ENCODE measurements around the gene DPH6.
"Not testable (repeated sequence)": the region's sequence is repeated elsewhere in the genome, so short reads cannot be mapped to it uniquely, and the experiment has no call there.

Gene DPH6

DNA sequence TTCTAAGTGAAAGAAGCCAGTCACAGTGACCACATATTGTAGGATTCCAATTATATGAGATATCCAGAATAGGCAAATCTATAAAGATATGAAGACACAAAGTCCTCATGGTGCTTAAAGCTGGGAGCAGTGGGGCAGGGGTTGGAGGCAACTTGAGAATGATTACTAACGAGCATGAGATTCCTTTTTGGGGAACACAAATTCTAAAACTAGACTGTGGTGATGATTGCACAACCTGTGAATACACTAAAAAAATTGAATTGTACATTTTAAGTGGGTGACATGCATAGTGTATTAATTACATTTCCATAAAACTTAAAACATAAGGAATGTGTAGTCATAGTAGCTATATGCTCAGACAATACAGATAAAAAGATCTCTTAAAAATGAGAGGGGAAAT, 103.2 kb downstream of the DPH6 start:
- TF ChIP-seq, protein P1, sequence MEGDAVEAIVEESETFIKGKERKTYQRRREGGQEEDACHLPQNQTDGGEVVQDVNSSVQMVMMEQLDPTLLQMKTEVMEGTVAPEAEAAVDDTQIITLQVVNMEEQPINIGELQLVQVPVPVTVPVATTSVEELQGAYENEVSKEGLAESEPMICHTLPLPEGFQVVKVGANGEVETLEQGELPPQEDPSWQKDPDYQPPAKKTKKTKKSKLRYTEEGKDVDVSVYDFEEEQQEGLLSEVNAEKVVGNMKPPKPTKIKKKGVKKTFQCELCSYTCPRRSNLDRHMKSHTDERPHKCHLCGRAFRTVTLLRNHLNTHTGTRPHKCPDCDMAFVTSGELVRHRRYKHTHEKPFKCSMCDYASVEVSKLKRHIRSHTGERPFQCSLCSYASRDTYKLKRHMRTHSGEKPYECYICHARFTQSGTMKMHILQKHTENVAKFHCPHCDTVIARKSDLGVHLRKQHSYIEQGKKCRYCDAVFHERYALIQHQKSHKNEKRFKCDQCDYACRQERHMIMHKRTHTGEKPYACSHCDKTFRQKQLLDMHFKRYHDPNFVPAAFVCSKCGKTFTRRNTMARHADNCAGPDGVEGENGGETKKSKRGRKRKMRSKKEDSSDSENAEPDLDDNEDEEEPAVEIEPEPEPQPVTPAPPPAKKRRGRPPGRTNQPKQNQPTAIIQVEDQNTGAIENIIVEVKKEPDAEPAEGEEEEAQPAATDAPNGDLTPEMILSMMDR (IDR thresholded peaks at IDR 0.05; ENCODE audit: low read depth, low read length, missing control alignments): no peak
- Histone ChIP-seq H3K27me3 (replicated peaks) (no peaks in the 10 kb centered on the region), H3K36me3 (replicated peaks) (no peaks in the 10 kb centered on the region), H3K4me3 (ENCODE audit: low read depth, low read length) (no peak overlapping the region), H3K27ac (no peak overlapping the region)
- DNase-seq: no peak
- in situ Hi-C loops (cut with HindIII; ENCODE audit: low pct_ligation_motif_present, low sequenced_read_pairs): no loop called here

DNA sequence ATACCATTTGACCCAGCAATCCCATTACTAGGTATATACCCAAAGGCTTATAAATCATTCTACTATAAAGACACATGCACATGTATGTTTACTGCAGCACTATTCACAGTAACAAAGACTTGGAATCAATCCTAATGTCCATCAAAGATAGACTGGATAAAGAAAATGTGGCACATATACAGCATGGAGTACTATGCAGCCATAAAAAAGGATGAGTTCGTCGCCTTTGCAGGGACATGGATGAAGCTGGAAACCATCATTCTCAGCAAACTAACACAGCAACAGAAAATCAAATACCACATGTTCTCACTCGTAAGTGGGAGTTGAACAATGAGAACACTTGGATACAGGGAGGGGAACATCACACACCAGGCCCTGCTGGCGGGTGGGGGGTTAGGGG, 104.7 kb downstream of the DPH6 start:
- DNase-seq; in situ Hi-C loops (cut with HindIII; ENCODE audit: low pct_ligation_motif_present, low sequenced_read_pairs); H3K4me3 ChIP-seq (ENCODE audit: low read depth, low read length); H3K27me3 ChIP-seq (replicated peaks); H3K27ac ChIP-seq; H3K36me3 ChIP-seq (replicated peaks): not testable (repeated sequence)

DNA sequence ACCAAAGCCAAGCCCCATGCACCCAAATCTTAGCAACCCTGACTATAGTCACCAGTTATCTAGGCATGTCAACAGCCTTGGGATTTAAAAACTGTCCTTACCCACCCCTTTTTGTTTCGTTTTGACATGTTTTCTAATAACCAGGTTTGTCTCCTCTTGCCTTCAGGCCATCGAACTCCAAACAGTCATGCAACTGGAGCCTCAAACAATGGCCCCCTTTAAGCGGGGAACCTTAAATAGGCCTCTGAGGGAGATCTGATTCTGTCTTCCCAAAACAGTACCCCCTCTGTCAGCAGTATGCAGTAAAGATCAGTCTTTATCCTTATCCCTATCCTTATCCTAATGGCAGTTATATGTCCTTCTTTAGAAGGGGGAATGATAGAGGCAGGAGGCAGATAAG, 105.7 kb downstream of the DPH6 start:
- no peaks in the 10 kb centered on the region for H3K27me3 ChIP-seq (replicated peaks)
- H3K4me3 ChIP-seq (ENCODE audit: low read depth, low read length): no peak overlapping the region
- H3K36me3 ChIP-seq (replicated peaks): no peaks in the 10 kb centered on the region
- in situ Hi-C loops (cut with HindIII; ENCODE audit: low pct_ligation_motif_present, low sequenced_read_pairs): no loop called here
- TF ChIP-seq, protein P1 (IDR thresholded peaks at IDR 0.05; ENCODE audit: low read depth, low read length, missing control alignments): no peak
- no peak overlapping the region for H3K27ac ChIP-seq
- no peak for DNase-seq

DNA sequence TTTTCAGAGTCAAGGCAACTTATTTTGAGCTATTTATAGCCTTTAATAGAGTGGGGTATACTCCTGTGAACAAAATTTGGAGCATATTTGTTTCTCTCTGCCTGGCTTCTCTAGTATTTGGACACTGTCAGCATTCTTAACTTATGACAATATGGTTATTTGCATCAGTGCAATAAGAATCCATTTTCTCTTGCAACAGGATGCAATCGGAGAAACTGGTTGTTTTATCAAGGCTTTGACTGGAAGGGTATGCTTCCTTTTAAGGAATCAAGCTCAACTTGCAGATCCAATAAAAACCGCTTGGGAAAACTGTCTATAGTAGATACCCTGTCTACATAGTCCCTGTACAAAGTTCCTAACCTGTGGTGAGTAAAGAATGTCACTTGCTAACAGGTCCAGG, 106.7 kb downstream of the DPH6 start:
- Histone ChIP-seq H3K27ac (peak overlapping the region; percentile 32), H3K36me3 (replicated peaks) (no peaks in the 10 kb centered on the region), H3K27me3 (replicated peaks) (no peaks in the 10 kb centered on the region), H3K4me3 (ENCODE audit: low read depth, low read length) (no peak overlapping the region)
- in situ Hi-C loops (cut with HindIII; ENCODE audit: low pct_ligation_motif_present, low sequenced_read_pairs): no loop called here
- TF ChIP-seq, protein P1 (IDR thresholded peaks at IDR 0.05; ENCODE audit: low read depth, low read length, missing control alignments): no peak
- DNase-seq: peak; percentile 67

DNA sequence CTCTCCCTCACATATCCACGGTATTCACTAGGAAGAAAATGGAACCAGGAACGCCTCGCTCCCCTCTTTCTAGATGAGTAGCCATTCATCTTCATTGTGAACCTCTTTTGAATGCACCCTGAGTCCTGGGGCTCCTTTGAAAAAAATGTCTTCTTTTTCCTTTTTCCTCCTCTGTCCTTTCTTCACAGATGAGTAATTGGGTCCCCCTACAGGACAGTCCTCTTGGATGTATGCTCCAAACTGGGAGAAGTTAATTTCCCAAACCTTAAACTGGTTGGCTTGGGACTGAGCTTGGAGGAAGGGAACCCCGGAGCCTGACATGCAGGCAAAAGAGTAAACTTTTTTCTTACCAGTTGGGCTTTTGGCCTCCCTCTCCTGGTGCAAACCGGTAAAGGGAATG, 108.8 kb downstream of the DPH6 start:
- in situ Hi-C loops (cut with HindIII; ENCODE audit: low pct_ligation_motif_present, low sequenced_read_pairs): no loop called here
- Histone ChIP-seq H3K36me3 (replicated peaks) (no peaks in the 10 kb centered on the region), H3K27me3 (replicated peaks) (no peaks in the 10 kb centered on the region), H3K27ac (no peak overlapping the region), H3K4me3 (ENCODE audit: low read depth, low read length) (no peak overlapping the region)
- no peak for DNase-seq
- TF ChIP-seq, protein P1 (IDR thresholded peaks at IDR 0.05; ENCODE audit: low read depth, low read length, missing control alignments): peak; percentile 41

DNA sequence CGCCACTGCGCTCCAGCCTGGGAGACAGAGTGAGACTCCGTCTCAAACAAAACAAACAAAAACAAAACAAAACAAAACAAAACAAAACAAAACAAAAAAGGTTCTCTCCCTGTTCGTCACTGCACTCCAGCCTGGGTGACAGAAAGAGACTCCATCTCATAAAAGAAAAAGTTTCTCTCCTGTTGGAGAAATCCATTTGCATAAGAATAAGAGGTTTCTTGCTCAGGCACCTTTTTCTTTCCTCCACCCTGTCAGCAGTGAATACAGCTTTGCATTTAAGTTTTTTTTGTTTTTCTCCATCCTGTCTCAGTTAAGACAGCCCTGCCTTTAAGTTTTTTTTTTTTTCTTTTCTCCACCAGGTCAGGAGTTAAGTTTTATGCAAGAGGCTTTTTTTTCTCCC, 109.5 kb downstream of the DPH6 start:
- H3K36me3 ChIP-seq (replicated peaks): no peaks in the 10 kb centered on the region
- in situ Hi-C loops (cut with HindIII; ENCODE audit: low pct_ligation_motif_present, low sequenced_read_pairs): no loop called here
- no peaks in the 10 kb centered on the region for H3K27me3 ChIP-seq (replicated peaks)
- TF ChIP-seq, protein P1 (IDR thresholded peaks at IDR 0.05; ENCODE audit: low read depth, low read length, missing control alignments): no peak
- H3K4me3 ChIP-seq (ENCODE audit: low read depth, low read length): no peak overlapping the region
- no peak for DNase-seq
- H3K27ac ChIP-seq: no peak overlapping the region
